Kidney capillary endothelial cell (primary cell): ENCODE measurements around the gene LRRN2.
"Not testable (repeated sequence)": the region's sequence is repeated elsewhere in the genome, so short reads cannot be mapped to it uniquely, and the experiment has no call there.

Experiments
- DNase-seq: peaks from one replicate; pipeline ENCODE4 v3.0.0-alpha.2; 2018; ENCODE audit warnings: low spot score

The LRRN2 gene

DNA sequence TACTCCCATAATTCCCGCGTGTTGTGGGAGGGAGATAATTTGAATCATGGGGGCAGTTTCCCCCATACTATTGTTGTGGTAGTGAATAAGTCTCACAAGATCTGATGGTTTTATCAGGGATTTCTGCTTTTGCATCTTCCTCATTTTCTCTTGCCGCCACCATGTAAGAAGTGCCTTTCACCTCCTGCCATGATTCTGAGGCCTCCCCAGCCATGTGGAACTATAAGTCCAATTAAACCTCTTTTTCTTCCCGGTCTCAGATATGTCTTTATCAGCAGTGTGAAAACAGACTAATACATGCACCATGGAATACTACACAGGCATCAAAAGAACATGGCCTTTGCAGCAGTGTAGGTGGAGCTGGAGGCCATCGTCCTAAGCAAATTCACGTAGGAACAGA is 56.1 kb downstream of the LRRN2 start:
- not testable (repeated sequence) for DNase-seq

DNA sequence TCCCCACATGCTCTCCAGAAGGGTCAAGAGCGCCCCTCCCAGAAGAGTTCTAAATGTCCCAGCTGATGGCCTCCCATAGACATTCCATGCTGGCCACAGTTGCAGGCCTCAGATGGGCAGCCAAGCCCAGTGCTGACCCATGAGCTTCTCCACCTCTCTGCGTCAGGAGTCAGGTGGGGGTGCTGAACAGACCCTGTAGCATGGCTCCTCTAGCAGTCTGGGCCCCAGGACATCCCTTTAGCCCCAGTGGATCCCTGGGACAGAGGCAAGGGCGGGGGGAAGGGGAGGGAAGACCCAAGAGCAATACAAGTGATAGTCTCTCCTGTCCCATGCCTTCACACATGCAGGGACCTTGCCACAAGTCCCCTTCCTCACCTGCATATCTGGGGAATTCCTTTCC is 56.7 kb downstream of the LRRN2 start:
- DNase-seq, result no peak

DNA sequence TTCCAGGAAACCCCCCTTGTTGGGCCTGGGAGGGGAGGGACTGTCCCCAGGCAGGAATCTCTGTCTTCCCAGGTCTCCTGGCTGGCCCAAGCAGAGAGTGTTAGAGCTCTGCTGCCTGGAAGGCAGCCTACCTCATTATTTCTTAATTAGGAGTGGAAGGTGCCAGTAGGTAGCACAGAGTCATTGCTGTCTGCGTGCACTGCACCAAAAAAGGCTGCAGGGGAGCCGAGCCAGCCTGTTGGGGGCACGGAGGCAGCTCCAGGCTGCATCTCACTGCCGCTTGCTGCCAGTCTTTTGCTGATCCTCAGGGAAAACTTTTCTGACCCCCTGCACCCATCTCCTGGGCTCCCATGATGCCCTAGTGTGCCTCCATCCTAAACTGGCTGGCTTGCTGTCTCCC is 58.1 kb downstream of the LRRN2 start:
- DNase-seq, result no peak

DNA sequence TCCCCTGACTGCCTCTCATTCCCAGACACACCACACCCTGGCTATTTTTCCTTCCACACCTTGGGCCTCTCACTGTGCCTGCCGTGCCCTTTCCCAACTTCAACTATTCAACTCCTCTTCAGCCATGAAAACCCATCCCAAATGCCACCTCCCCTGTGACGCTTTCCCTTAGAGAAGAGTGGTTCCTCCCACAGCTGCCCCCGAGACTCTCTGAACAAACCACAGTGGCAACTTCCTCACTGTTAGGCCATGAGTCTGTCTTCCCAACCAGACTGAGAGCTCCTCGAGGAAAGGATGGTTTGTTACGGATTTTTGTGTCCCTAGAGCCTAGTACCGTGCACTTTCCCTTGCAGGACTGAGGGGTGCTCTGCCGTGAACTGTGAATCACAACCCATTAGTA is 59.2 kb downstream of the LRRN2 start:
- DNase-seq, result no peak

DNA sequence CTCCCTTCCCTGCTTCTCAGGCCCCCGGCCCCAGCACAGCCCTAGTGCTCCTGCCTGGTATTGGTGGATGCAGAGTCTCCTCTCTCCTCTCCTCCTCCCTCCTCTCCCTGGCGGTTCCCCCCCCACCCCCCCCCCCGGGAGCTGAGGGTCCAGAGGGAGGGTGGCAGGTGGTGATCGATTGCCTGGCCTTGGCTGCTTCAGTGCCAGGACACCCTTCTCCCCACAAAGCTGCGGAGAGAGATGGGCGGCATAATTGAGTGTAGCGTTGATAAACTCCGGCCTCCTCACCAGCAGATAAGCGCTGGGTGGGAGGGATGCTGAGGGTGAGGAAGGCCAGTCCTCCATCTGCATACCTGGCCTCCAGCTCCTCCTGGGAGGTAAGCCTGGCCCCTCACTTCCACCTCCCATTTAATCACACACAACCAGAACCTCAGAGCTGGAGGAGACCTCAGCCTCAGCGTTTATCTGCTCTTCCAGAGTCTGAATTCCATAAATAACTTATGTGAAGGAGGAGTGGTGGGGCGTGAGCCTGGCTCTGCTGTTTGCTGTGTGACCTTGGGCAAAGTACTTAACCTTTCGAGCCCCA is 60.8 kb downstream of the LRRN2 start:
- no peak for DNase-seq

DNA sequence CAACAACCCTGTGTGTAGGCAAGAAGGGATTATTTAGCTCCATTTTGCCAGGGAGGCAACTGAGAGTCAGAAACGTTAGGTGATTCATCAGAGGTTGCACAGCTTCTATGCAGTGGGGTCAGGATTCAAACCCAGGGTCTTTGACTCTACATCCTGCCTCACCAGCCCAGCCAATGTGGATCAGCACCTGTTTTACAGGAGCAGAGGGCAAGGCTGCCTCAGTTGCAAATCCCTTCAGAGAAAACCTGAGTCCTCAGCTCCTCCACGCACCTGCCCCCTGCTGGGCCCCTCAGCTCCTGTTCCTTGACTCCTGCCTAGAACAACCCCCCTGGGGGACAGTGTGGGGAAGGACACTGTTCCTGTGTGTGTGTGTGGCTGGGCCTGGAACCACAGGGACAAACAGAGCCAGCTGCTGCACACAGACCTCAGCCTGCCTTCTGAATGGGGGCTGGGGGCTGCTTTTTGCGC is 61.6 kb downstream of the LRRN2 start:
- DNase-seq, result no peak

DNA sequence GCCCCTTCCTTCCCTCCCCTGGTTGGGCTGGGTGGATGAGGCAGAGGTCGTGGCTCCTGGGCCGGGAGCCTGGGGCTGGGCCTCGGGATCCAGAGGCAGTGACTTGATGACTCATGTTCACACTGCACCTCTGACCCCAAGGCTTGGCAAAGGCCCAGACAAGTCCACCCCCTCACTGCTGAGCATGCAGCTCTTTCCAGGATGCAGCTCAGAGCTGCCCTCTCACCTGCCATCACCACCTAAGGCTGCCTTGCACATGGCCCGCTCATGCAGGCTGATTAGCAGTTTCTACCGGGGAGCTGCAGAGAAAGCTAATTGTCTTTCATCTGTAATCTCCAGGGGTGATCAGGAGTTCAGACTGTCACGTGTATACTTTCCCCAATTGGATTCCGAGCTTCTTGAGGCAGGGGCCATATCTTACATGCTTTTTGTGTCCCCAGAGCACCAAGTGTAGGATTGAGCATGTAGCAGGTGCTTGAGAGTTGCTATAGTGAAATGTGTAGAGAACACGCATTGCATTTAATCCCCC is 62.1 kb downstream of the LRRN2 start:
- DNase-seq, result peak; percentile 52

DNA sequence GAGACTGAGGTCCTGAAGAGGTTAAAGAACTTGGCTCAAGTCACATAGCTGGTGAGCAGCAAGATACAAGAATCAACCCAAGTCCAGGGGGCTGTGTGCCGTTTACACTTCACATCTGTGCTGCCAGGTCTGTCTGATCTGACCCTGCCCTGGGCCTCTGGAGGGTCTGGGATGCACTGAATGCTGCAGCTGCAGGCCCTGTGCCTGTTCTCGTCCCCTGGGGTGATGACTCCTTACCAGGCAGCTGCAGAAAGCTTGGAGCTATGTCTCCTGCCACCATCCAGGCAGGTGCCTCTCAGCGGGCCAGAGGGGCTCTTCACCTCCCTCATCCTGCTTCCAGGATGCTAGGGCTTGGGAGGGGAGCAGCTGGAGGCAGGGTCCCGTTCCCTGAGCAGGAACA is 63.5 kb downstream of the LRRN2 start:
- DNase-seq, result no peak

DNA sequence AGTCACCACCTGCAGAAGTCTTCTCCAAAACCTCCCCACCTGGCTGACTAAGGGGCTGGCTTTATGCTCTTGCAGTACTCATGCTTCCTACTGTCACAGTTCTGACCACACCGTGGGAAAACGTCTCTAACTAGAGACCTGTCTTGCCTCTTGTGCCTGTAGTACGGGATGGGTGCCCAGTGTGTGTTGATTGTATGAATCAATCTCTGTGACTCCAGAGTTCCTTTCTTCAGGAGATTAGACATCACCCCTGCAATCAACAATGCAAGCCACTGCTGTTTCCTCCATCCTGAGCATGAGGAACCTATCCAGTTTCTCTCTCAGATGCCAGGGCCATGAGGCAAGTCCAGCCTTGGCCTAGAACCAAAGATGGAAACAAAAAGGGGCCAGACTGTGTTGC is 64.1 kb downstream of the LRRN2 start:
- DNase-seq, result no peak

DNA sequence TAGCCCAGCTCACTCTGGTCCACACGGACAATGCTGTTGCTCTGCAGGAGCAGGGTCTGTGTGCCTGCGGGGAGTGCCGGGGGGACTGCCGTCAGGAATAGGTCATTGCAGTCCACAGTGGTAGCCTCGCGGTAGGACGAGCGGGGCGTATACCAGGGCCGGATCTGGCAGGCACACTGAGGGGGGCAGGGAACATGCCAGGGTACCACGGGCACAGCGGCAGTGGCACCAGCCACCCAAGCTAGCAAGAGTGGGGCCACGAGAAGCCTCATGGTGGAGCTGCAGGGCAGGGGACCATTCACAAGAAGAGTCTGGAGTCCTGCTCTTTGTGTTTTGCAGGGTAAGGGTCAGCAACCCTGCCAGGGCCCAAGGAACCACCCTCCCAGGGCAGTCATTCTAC is 65.8 kb downstream of the LRRN2 start:
- no peak for DNase-seq

DNA sequence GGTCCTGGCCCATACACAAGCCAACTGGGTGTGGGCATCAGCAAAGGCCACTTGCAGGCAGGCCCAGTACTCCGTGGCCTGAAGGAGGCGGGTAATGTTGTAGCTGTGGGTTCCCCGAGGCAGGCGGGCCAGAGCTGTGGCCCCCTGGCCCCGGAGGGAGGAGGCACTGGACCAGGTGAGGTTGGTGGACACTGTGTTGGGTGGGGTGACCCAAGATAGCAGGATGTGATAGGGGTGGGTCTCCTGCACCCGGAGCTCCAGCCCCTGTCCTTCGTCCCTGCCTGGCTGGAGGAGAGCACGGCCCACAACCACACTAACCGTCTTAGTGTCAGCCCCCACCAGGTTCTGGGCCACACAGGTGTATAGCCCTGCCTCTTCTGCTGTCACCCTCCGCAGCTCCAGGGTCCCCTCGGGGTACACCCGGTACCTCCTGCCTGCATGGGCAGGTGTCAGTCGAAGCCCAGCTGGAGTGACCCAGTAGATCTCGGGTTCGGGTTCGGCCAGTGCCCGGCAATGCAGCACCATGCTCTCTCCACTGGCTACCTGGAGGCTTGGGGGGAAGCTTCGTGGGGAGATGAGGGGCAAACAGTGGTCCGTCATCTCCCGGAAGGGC is 67.3 kb downstream of the LRRN2 start:
- no peak for DNase-seq

DNA sequence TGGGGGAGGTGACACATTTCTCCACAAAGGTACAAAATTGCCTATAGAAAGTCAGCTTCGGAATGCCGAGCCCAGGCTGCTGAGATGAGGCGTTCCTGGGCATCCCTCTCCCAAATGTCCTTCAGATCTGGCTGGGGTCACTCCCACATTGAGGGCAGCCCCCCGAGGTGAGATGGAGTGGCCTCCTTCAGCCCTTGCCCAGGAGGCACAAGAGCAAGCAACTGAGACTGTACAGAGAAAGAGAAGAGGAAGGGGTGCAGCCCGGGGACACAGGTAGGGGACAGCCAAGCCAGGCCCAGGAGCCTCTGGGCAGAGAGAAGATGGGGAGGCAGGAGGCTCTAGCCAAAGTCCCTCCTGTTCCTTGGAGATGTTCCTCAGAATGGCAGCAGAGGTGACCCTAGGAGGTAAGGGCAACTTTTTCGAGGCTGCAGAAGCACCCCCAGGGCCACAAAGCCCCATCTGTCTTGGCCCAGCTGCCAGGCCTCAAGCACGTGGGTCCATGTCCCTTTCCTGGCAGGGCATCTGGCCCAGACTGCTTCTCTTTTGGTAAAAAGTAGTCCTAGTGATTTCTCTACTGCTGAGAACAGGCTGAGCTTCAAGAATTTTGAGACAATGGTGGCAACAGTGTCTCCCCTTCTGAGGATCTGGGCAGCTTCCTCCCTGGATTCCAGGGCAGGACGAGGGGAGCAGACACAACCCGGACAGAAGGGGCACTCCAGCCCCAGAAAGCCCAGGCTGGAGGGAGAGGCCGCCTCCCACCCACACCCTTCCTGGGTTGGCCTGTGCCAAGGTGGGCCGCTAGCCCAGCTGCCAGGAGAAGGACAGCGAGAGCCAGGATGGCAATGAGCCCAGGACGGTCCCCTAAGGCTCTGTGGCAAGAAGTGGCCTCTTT is 68.0 kb downstream of the LRRN2 start:
- no peak for DNase-seq

DNA sequence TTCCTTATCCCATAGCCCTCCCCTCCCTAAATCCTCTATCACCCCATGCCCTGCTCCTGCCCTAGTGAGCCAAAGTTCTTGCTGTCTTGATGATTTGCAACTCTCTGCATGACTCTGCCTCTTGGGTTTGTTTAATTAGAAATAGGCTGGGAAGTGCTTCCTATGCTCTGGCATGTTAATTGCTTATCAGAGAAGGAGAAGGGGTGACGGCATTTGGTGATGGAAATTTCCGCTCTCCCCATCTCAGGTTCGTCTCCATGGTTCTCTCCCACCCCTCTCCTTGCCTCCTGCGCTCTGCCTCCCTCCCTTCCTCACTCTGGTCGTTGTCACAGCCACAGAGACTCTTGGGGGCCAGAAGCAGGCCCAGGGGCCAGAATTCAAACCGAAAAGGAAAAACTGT is 68.9 kb downstream of the LRRN2 start:
- no peak for DNase-seq

DNA sequence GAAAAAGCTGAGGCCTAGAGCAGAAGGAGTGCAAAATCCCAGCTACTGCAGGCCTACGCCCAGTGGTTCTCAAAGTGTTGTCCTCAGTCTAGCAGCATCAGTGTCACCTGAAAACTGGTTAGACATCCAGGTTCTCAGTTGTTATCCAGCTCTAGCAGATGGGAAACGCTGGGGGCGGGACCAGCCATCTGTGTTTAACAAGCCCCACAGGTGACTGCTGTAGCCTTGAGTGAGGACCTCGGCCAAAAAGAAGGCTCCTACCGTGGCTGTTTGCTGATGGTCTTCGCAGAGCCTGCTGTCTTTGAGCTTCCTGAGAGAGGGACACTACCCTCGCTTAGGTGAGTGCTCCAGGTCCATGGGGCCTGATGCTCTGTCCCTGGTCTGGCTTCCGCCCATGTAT is 69.7 kb downstream of the LRRN2 start:
- DNase-seq, result no peak

DNA sequence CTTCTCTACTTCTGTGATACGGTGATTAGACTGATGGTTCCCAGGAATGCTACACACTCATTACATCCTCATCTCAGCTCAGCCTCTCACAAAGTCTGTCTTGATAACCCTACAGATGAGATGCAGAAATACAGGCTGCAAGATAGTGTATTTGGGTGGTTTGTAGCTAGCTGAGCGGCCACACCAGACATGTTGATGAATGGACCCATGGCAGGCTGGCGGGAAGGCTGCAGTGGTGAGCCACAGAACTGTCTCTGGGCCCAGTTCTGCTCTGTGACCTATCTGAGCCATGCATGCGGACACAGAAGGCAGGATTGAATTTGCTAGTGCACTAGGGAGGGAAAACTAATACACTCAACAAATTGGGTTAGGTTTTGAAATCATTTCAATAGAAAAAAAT is 71.9 kb downstream of the LRRN2 start:
- DNase-seq, result no peak

DNA sequence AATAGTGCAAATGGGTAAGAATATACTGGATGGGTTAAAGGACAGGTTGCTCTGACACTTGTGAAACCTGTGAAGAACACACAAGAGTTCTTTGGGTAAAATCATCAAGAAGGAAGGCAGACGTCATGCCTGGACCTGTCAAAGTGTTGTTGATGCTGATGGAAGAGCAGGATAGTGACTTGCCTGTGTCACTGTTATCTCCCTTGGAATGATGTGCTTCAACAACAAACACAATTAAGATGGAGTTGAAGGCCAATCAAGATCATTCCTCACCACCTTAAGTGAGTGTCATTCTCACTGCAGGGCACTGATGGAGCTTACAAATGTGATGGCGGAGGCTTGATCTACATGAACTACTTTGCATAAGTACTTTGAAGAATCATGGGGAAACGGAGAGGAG is 73.2 kb downstream of the LRRN2 start:
- no peak for DNase-seq

DNA sequence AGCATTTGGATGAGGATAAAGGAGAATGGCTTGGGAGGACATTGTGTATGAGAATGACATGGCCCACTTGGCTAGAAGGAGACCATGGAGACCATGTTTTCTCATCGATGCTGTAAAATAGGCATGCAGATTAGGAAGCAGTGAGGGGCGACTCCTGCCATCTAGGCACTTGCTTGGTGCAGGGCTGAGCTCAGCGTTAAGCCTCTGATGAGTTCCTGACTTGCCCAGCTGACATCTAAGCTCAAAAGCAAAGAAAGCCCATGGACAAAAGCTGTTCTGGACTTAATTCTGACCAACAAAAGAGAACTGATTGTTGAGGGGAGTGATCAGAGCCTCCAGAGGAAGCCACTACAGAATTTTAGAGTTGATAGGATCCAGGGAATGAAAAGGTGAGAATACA is 74.5 kb downstream of the LRRN2 start:
- no peak for DNase-seq

DNA sequence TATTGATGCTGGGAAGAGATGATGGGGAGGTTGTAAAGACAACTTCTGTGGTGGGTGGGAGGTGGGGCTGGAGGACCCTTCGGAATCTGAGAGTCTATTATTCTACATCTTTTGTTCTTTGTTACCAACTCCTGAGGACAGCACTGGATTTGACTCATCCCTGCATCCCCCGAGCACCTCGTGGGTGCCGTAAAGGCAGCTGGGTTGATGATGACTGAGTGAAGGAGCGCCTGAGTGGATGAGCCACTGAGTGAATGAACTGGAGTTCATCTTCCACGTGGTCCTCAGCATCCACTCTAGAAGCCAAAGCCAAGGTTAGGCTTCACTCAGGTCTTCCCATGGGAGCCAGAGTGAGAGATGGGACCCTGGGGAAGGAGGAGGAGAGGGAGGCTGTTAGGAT is 77.6 kb downstream of the LRRN2 start:
- no peak for DNase-seq

DNA sequence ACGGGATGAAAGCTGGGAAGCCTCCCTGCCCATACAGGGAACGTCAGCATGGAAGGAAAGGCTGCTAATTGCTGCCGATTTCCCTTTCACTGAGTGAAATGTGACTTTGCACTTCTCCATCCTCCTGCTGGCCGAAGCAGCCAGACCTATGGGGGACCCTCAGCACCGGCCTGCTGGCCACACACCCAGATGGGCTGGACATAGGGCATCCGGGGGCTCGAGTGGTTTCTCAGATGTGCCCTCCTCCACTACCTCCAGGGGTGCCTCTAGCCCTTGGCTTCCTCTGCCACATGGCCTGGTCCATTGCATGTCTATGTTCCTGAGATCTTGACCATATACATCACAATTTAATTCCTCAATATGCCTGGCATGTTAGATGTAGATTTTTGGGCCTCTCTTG is 79.7 kb downstream of the LRRN2 start:
- no peak for DNase-seq

DNA sequence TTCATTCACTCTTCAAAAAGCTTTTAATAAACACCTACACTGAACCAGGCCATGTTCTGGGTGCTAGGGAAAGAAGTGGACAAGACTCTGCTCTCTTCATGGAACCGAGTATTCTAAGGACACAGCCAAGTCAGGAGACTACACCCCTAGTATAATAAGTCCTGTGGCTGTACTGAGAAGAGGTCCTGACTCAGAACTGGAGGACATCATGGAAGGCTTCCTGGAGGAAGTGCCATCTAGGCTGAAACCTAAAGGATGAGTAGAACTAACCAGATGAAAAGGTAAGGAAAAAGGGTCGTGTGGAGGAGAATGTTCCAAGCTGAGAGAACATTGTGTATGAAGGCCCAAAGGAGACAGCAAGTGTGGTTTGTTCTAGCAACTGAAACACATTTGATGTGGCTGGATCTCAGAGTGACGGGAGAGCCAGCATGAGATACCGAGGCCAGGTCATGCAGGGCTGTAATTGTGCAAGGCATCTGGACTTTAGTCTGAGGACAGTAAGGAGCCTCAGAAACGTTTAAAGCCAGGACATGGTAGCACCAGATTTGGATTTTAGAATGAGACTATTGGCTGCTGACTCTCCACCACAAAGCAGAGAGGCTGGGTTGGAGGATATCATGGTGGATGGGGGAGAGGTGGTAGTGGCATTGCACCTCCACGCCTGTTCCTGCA is 82.5 kb downstream of the LRRN2 start:
- DNase-seq, result no peak

DNA sequence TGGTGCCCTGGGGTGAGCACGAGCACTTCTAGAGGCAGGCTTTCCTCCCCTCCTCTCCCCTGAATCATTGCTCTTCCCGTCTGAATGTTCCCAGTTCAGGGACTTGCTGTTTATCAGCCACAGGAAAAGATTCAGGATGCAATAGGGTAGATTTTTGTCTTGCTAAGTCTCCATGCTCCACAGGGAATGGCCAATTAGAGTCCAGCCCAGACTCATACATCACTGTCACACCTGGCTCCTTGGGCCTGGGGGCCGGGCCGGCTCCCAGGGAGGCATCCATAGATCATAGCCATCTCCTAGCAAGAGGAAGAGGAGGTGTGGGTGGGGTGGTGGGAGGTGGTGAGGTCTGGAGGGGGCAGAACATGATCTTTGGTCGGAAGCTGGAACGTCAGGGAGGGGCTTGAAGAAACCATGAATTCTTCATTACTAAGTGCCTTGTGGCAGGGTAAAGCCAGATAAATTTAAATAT is 83.4 kb downstream of the LRRN2 start:
- DNase-seq, result no peak

DNA sequence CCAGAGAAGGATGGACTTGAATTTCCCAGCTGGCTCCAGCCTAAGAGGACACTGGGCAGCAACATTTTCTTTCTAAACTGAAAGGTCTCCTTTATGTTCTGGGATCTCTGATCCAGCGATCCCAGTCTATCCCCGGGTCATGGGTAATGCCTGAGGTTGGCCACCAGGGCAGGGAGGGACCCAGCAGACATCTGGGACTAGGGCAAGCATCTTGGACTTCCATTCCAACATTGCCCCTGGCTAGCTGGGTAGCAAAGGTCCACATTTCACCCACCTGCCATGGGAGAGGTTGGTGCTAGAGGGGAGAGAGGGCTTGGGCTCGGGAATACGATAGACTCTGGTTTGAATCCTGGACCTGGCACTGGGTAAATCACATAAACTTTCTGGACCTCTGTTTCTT is 84.6 kb downstream of the LRRN2 start:
- DNase-seq, result no peak
